ENCODE measurements around the gene CAPN5.

GRCh38 chr11:77171254-77171653 lies 104.5 kb downstream of the CAPN5 start:
- TF ChIP-seq, protein P1, sequence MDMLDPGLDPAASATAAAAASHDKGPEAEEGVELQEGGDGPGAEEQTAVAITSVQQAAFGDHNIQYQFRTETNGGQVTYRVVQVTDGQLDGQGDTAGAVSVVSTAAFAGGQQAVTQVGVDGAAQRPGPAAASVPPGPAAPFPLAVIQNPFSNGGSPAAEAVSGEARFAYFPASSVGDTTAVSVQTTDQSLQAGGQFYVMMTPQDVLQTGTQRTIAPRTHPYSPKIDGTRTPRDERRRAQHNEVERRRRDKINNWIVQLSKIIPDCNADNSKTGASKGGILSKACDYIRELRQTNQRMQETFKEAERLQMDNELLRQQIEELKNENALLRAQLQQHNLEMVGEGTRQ (IDR thresholded peaks at IDR 0.05; ENCODE audit: borderline replicate concordance, low read depth, low read length) = no peak
- TF ChIP-seq, protein P2, sequence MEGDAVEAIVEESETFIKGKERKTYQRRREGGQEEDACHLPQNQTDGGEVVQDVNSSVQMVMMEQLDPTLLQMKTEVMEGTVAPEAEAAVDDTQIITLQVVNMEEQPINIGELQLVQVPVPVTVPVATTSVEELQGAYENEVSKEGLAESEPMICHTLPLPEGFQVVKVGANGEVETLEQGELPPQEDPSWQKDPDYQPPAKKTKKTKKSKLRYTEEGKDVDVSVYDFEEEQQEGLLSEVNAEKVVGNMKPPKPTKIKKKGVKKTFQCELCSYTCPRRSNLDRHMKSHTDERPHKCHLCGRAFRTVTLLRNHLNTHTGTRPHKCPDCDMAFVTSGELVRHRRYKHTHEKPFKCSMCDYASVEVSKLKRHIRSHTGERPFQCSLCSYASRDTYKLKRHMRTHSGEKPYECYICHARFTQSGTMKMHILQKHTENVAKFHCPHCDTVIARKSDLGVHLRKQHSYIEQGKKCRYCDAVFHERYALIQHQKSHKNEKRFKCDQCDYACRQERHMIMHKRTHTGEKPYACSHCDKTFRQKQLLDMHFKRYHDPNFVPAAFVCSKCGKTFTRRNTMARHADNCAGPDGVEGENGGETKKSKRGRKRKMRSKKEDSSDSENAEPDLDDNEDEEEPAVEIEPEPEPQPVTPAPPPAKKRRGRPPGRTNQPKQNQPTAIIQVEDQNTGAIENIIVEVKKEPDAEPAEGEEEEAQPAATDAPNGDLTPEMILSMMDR (IDR thresholded peaks at IDR 0.05 in 2 of 3, conservative IDR thresholded peaks at IDR 0.05 in 1 of 3; ENCODE audit: control insufficient read depth in 2 of 3, extremely low read depth in 1 of 3, insufficient read depth in 1 of 3, low read depth in 3 of 3, low read length in 3 of 3) = no peak
- no peak for TF ChIP-seq FOXK2 (IDR thresholded peaks at IDR 0.05)
- no peak for TF ChIP-seq POLR2A (IDR thresholded peaks at IDR 0.05; ENCODE audit: low read depth, low read length)
- TF ChIP-seq ASH2L (IDR thresholded peaks at IDR 0.05; ENCODE audit: borderline replicate concordance, low read depth) = no peak
- no peak for TF ChIP-seq SREBF2 (IDR thresholded peaks at IDR 0.05; ENCODE audit: low read length)
- TF ChIP-seq ETV6 (conservative IDR thresholded peaks at IDR 0.05 in 1 of 2, IDR thresholded peaks at IDR 0.05 in 1 of 2; ENCODE audit: borderline replicate concordance in 1 of 2, low read depth in 1 of 2) = no peak
- no peak for TF ChIP-seq EZH2 (IDR thresholded peaks at IDR 0.05; ENCODE audit: borderline replicate concordance, control insufficient read depth, low read depth, low read length)
- TF ChIP-seq HCFC1 (IDR thresholded peaks at IDR 0.05; ENCODE audit: low read length) = no peak
- TF ChIP-seq RAD21 (IDR thresholded peaks at IDR 0.05; ENCODE audit: insufficient read depth, low read depth, low read length) = no peak
- TF ChIP-seq IRF4 (IDR thresholded peaks at IDR 0.05; ENCODE audit: low read depth, low read length) = no peak
- no peak for TF ChIP-seq TAF1 (IDR thresholded peaks at IDR 0.05; ENCODE audit: borderline replicate concordance, low read depth, low read length)
- TF ChIP-seq CHD4 (IDR thresholded peaks at IDR 0.05) = no peak
